Naive thymus-derived CD4-positive, alpha-beta T cell (primary cell): Measurements from ENCODE around the gene PNLDC1. TPM values are rescaled to one million over a fixed set of nuclear protein-coding genes. Genes with fewer than 3 reads are reported as not detected.
"Not testable (repeated sequence)": the region's sequence is repeated elsewhere in the genome, so short reads cannot be mapped to it uniquely, and the experiment has no call there.

ENCODE experiments used
- ATAC-seq: fragments of 150-1000 bp; cut with Tn5 transposase; 2 replicates; pipeline ENCODE4 v1.10.0; 2021; ENCODE audit warnings: mild to moderate bottlenecking, moderate library complexity
- CTCF ChIA-PET: fragments of 350-600 bp; sonication (Branson Sonifier 250); formaldehyde crosslinking; loops from one replicate; lab custom pipeline; 2021; ENCODE audit warnings: antibody characterized with exemption; lab: Charles Lee
- POLR2A ChIA-PET: fragments of 350-600 bp; sonication (Branson Sonifier 250); formaldehyde crosslinking; loops from one replicate; lab custom pipeline; 2021; ENCODE audit warnings: antibody characterized with exemption, inconsistent platforms; lab: Charles Lee
- DNase-seq, 9 donors: peaks; one replicate each; pipeline versions ENCODE4 v3.0.0 to v3.0.0-alpha.2; 2020 to 2022; ENCODE audit warnings: mixed read lengths in 1 of 9
- H3K27ac ChIP-seq: one replicate; pipeline ENCODE4 v1.7.0; 2013; ENCODE audit warnings: mild to moderate bottlenecking, low read depth, low read length, moderate library complexity
- H3K27me3 ChIP-seq, 2 donors: one replicate each; pipeline ENCODE4 v1.7.0; 2013; ENCODE audit warnings: low read length in 2 of 2, mild to moderate bottlenecking in 2 of 2, moderate library complexity in 2 of 2; ENCODE audit not compliant: control insufficient read depth in 2 of 2, insufficient read depth in 2 of 2
- H3K36me3 ChIP-seq, 3 experiments: 1 replicate in 2 of 3; 2 replicates in 1 of 3; pipeline ENCODE4 v1.7.0; 2013; ENCODE audit warnings: low read length in 3 of 3, mild to moderate bottlenecking in 3 of 3, moderate library complexity in 1 of 3; ENCODE audit not compliant: insufficient read depth in 3 of 3, control insufficient read depth in 2 of 3
- H3K4me1 ChIP-seq, 2 donors: one replicate each; pipeline ENCODE4 v1.7.0; 2013; ENCODE audit warnings: low read length in 2 of 2, mild to moderate bottlenecking in 2 of 2, moderate library complexity in 1 of 2; ENCODE audit not compliant: control insufficient read depth in 2 of 2, insufficient read depth in 2 of 2
- H3K4me3 ChIP-seq: 2 replicates; pipeline ENCODE4 v1.7.0; 2013; ENCODE audit warnings: mild to moderate bottlenecking, low read length
- H3K9me3 ChIP-seq, 3 experiments: 1 replicate in 2 of 3; 2 replicates in 1 of 3; pipeline ENCODE4 v1.7.0; 2013; ENCODE audit warnings: low read length in 3 of 3; ENCODE audit not compliant: control insufficient read depth in 2 of 3
- H3K27ac Mint-ChIP-seq, 9 donors: one replicate each; pipeline ENCODE4 v1.8.0; 2020 to 2022; ENCODE audit warnings: mixed read lengths in 9 of 9, mild to moderate bottlenecking in 8 of 9, moderate library complexity in 5 of 9, inconsistent platforms in 2 of 9
- H3K27me3 Mint-ChIP-seq, 5 donors: one replicate each; pipeline ENCODE4 v1.8.0; 2021 to 2022; ENCODE audit warnings: mixed read lengths in 5 of 5, mild to moderate bottlenecking in 1 of 5
- H3K36me3 Mint-ChIP-seq, 5 donors: one replicate each; pipeline ENCODE4 v1.8.0; 2020 to 2022; ENCODE audit warnings: mixed read lengths in 5 of 5, mild to moderate bottlenecking in 3 of 5, inconsistent platforms in 1 of 5
- H3K4me1 Mint-ChIP-seq, 7 donors: one replicate each; pipeline ENCODE4 v1.8.0; 2020 to 2022; ENCODE audit warnings: mixed read lengths in 7 of 7, mild to moderate bottlenecking in 3 of 7, inconsistent platforms in 1 of 7
- H3K4me3 Mint-ChIP-seq, 10 donors: one replicate each; pipeline ENCODE4 v1.8.0; 2020 to 2022; ENCODE audit warnings: mild to moderate bottlenecking in 10 of 10, mixed read lengths in 10 of 10, moderate library complexity in 6 of 10, inconsistent platforms in 2 of 10
- H3K9me3 Mint-ChIP-seq, 11 donors: one replicate each; pipeline ENCODE4 v1.8.0; 2020 to 2022; ENCODE audit warnings: mixed read lengths in 11 of 11, mild to moderate bottlenecking in 4 of 11, inconsistent platforms in 1 of 11, moderate library complexity in 1 of 11
- intact Hi-C, 2 donors: fragments of 100-400 bp; cut with micrococcal nuclease; formaldehyde crosslinking; loops; one replicate each; pipeline ENCODE4 v1.15.1; 2023
- polyA plus RNA-seq, 2 donors: library from polyadenylated mRNA; unstranded; fragments of 300-500 nt; fragmentation: Illumina TruSeq; gene quantifications; one replicate each; pipeline ENCODE4 v1.2.3, GENCODE V29; 2021
- total RNA-seq, 6 experiments: library from RNA in 5 of 6; stranded (reverse) in 5 of 6; gene quantifications; 1 replicate in 5 of 6; 2 replicates in 1 of 6; pipeline ENCODE4 v1.2.3 and lab custom pipeline; 2021 to 2026

Gene PNLDC1
- total and polyA plus RNA-seq, 7 experiments from 2014 or later, result 0.73 to 1.4 (median 0.97) TPM; not detected in 4

GRCh38 chr6:159819932-159820640 lies 20.0 kb downstream of the PNLDC1 start:
- H3K36me3 Mint-ChIP-seq, result peaks cover 0 to 3% (median 0%) of the 10 kb centered on the region in 5 donors
- H3K4me1 Mint-ChIP-seq, result peaks cover 15 to 49% (median 30%) of the 10 kb centered on the region in 7 donors
- peak overlapping the region; percentile 80 to 97 (median 94) for H3K27ac Mint-ChIP-seq
- no peaks in the 10 kb centered on the region for H3K9me3 Mint-ChIP-seq
- H3K4me3 Mint-ChIP-seq, result peak overlapping the region; percentile 81 to 93 (median 86)
- Histone ChIP-seq H3K4me1 (peaks cover 0 to 32% of the 10 kb centered on the region in 2 donors), H3K4me3 (peak overlapping the region; percentile 40), H3K36me3 (no peaks in the 10 kb centered on the region), H3K27ac (peak overlapping the region; percentile 43), H3K9me3 (no peaks in the 10 kb centered on the region), H3K27me3 (no peaks in the 10 kb centered on the region)
- intact Hi-C loops, result loop anchor here (1.0 to 2.0 kb wide), 2 partner anchors 29 to 30 kb away; partner anchors contain the start of gene MRPL18 (in 2 of the 2)
- ChIA-PET CTCF (interaction anchor here (1.0 to 2.3 kb wide), 2 partner anchors 33 to 646 kb away, joined by 4 to 7 read pairs; no protein-coding TSS in a partner anchor), POLR2A (interaction anchor here (0.7 to 2.6 kb wide), 9 partner anchors 8 to 148 kb away, joined by 3 to 18 read pairs (median 4); partner anchors contain the start of genes MRPL18, TCP1 and WTAP)
- no peaks in the 10 kb centered on the region for H3K27me3 Mint-ChIP-seq
- peak in 8 of 9 donors; percentile 16 to 74 (median 65) for DNase-seq
- peak; percentile 82 for ATAC-seq

- peak overlapping the region in 6 of 9 donors; percentile 80 to 97 (median 94) for H3K27ac Mint-ChIP-seq
- CTCF ChIA-PET, result interaction anchor here (0.9 to 2.3 kb wide), 2 partner anchors 31 to 32 kb away, joined by 3 to 7 read pairs; partner anchors contain the start of gene MRPL18
Observed at GRCh38 chr6:159821122-159821521, 21.0 kb downstream of the PNLDC1 start.

GRCh38 chr6:159821726-159822125 lies 21.6 kb downstream of the PNLDC1 start:
- Mint-ChIP-seq H3K36me3 (peaks cover 0 to 4% (median 3%) of the 10 kb centered on the region in 5 donors), H3K9me3 (peaks cover 0 to 2% (median 0%) of the 10 kb centered on the region in 11 donors), H3K27ac (no peak overlapping the region), H3K4me1 (peaks cover 15 to 49% (median 30%) of the 10 kb centered on the region in 7 donors), H3K27me3 (no peaks in the 10 kb centered on the region), H3K4me3 (no peak overlapping the region)
- H3K36me3 ChIP-seq, result no peaks in the 10 kb centered on the region
- H3K27me3 ChIP-seq, result no peaks in the 10 kb centered on the region
- H3K4me1 ChIP-seq, result peaks cover 0 to 32% of the 10 kb centered on the region in 2 donors
- H3K4me3 ChIP-seq, result no peak overlapping the region
- no peaks in the 10 kb centered on the region for H3K9me3 ChIP-seq
- intact Hi-C loops, result loop anchor here in 1 of 2 donors (2.0 kb wide), 1 partner anchor 31 kb away; the partner anchor contains the start of gene MRPL18
- ATAC-seq (no peak), DNase-seq (no peak)
- no peak overlapping the region for H3K27ac ChIP-seq
- ChIA-PET CTCF (interaction anchor here (2.3 kb wide), 1 partner anchor 31 kb away, joined by 7 read pairs; no protein-coding TSS in a partner anchor), POLR2A (interaction anchor here (0.9 to 2.6 kb wide), 2 partner anchors 12 to 32 kb away, joined by 3 to 18 read pairs; partner anchors contain the start of genes MRPL18 and TCP1)

More at GRCh38 chr6:159821122-159821521, 21.0 kb downstream of the PNLDC1 start:
- H3K4me3 Mint-ChIP-seq, result peak overlapping the region in 5 of 10 donors; percentile 13 to 91 (median 88)
- no peaks in the 10 kb centered on the region for H3K27me3 ChIP-seq
- H3K27ac ChIP-seq, result no peak overlapping the region
- no peaks in the 10 kb centered on the region for H3K36me3 ChIP-seq
- POLR2A ChIA-PET, result interaction anchor here (0.8 to 2.6 kb wide), 4 partner anchors 12 to 147 kb away, joined by 3 to 18 read pairs (median 6); partner anchors contain the start of genes MRPL18 and TCP1
- DNase-seq, result no peak
- H3K9me3 Mint-ChIP-seq, result no peaks in the 10 kb centered on the region
- H3K4me1 Mint-ChIP-seq, result peaks cover 15 to 49% (median 30%) of the 10 kb centered on the region in 7 donors
- H3K36me3 Mint-ChIP-seq, result peaks cover 0 to 4% (median 1%) of the 10 kb centered on the region in 5 donors
- ATAC-seq, result no peak
- intact Hi-C loops, result loop anchor here in 1 of 2 donors (2.0 kb wide), 1 partner anchor 30 kb away; the partner anchor contains the start of gene MRPL18
- H3K9me3 ChIP-seq, result no peaks in the 10 kb centered on the region
- peaks cover 0 to 32% of the 10 kb centered on the region in 2 donors for H3K4me1 ChIP-seq
- H3K4me3 ChIP-seq, result no peak overlapping the region
- no peaks in the 10 kb centered on the region for H3K27me3 Mint-ChIP-seq

GRCh38 chr6:159823953-159824352 lies 23.9 kb downstream of the PNLDC1 start:
- ATAC-seq, result no peak
- ChIA-PET POLR2A (no interaction called here), CTCF (interaction anchor here (1.2 kb wide), 1 partner anchor 10 kb away, joined by 3 read pairs; no protein-coding TSS in a partner anchor)

GRCh38 chr6:159824690-159825089 lies 24.6 kb downstream of the PNLDC1 start:
- intact Hi-C loops, H3K4me3 Mint-ChIP-seq, DNase-seq, H3K36me3 Mint-ChIP-seq, H3K9me3 ChIP-seq, H3K27ac ChIP-seq, H3K4me3 ChIP-seq, H3K27me3 Mint-ChIP-seq, H3K27ac Mint-ChIP-seq, H3K27me3 ChIP-seq, ATAC-seq, H3K36me3 ChIP-seq, H3K9me3 Mint-ChIP-seq, POLR2A ChIA-PET: not testable (repeated sequence)
- CTCF ChIA-PET, result interaction anchor here (1.2 kb wide), 1 partner anchor 9 kb away, joined by 3 read pairs; no protein-coding TSS in a partner anchor
- H3K4me1 ChIP-seq, result peaks cover 0 to 24% of the 10 kb centered on the region in 2 donors
- peaks cover 13 to 38% (median 25%) of the 10 kb centered on the region in 7 donors for H3K4me1 Mint-ChIP-seq

More at GRCh38 chr6:159823953-159824352, 23.9 kb downstream of the PNLDC1 start:
- Mint-ChIP-seq H3K4me3 (no peak overlapping the region), H3K27me3 (no peaks in the 10 kb centered on the region), H3K36me3 (peaks cover 0 to 4% (median 3%) of the 10 kb centered on the region in 5 donors), H3K27ac (peak overlapping the region in 3 of 9 donors; percentile 32 to 70 (median 43)), H3K4me1 (peaks cover 15 to 39% (median 28%) of the 10 kb centered on the region in 7 donors), H3K9me3 (peaks cover 0 to 2% (median 0%) of the 10 kb centered on the region in 11 donors)
- intact Hi-C loops, result no loop called here
- no peaks in the 10 kb centered on the region for H3K36me3 ChIP-seq
- no peaks in the 10 kb centered on the region for H3K9me3 ChIP-seq
- no peak overlapping the region for H3K4me3 ChIP-seq
- peaks cover 0 to 29% of the 10 kb centered on the region in 2 donors for H3K4me1 ChIP-seq
- H3K27ac ChIP-seq, result no peak overlapping the region
- no peaks in the 10 kb centered on the region for H3K27me3 ChIP-seq
- DNase-seq, result no peak

GRCh38 chr6:159826004-159826403 lies 25.9 kb downstream of the PNLDC1 start:
- H3K36me3 ChIP-seq, result no peaks in the 10 kb centered on the region
- peaks cover 0 to 11% of the 10 kb centered on the region in 2 donors for H3K4me1 ChIP-seq
- POLR2A ChIA-PET, result no interaction called here
- intact Hi-C loops, result no loop called here
- H3K27me3 ChIP-seq, result no peaks in the 10 kb centered on the region
- ATAC-seq (no peak), DNase-seq (no peak)
- H3K9me3 Mint-ChIP-seq, result peaks cover 0 to 2% (median 0%) of the 10 kb centered on the region in 11 donors
- H3K27ac Mint-ChIP-seq, result no peak overlapping the region
- peaks cover 0 to 6% (median 0%) of the 10 kb centered on the region in 5 donors for H3K27me3 Mint-ChIP-seq
- no peak overlapping the region for H3K4me3 Mint-ChIP-seq
- H3K27ac ChIP-seq, result no peak overlapping the region
- no peak overlapping the region for H3K4me3 ChIP-seq
- H3K36me3 Mint-ChIP-seq, result peaks cover 0 to 4% (median 3%) of the 10 kb centered on the region in 5 donors
- H3K9me3 ChIP-seq, result no peaks in the 10 kb centered on the region
- H3K4me1 Mint-ChIP-seq, result peaks cover 6 to 29% (median 16%) of the 10 kb centered on the region in 7 donors
- CTCF ChIA-PET, result no interaction called here
